Activated CD4-positive, alpha-beta memory T cell treated with anti-CD3 and anti-CD28 coated beads, Interleukin-2, amount 10 ng/mL, durations not matched to agents 7 days and 5 days (primary cell): ENCODE data around the gene GLP2R. TPM values are rescaled to one million over a fixed set of nuclear protein-coding genes. Genes with fewer than 3 reads are reported as not detected.

Experiments
- CTCF ChIA-PET: fragments of 350-600 bp; sonication (Branson Sonifier 250); formaldehyde crosslinking; loops from one replicate; lab custom pipeline; 2021; ENCODE audit warnings: antibody characterized with exemption, inconsistent platforms; lab: Charles Lee
- POLR2A ChIA-PET: fragments of 350-600 bp; sonication (Branson Sonifier 250); formaldehyde crosslinking; loops from one replicate; lab custom pipeline; 2021; ENCODE audit warnings: antibody characterized with exemption; lab: Charles Lee
- DNase-seq: peaks from one replicate; pipeline ENCODE4 v3.0.0-alpha.2; 2020
- H3K27ac Mint-ChIP-seq: one replicate; pipeline ENCODE4 v1.8.0; 2021; ENCODE audit warnings: mild to moderate bottlenecking, mixed read lengths
- H3K27me3 Mint-ChIP-seq: one replicate; pipeline ENCODE4 v1.8.0; 2021; ENCODE audit warnings: mixed read lengths
- H3K36me3 Mint-ChIP-seq: one replicate; pipeline ENCODE4 v1.8.0; 2021; ENCODE audit warnings: low read depth, mixed read lengths
- H3K4me1 Mint-ChIP-seq: one replicate; pipeline ENCODE4 v1.8.0; 2021; ENCODE audit warnings: mixed read lengths
- H3K4me3 Mint-ChIP-seq: one replicate; pipeline ENCODE4 v1.8.0; 2021; ENCODE audit warnings: mild to moderate bottlenecking, mixed read lengths
- H3K9me3 Mint-ChIP-seq: one replicate; pipeline ENCODE4 v1.8.0; 2021; ENCODE audit warnings: mixed read lengths
- total RNA-seq, 2 experiments: library from RNA; stranded (reverse); gene quantifications; one replicate each; pipeline ENCODE4 v1.2.3, GENCODE V29; 2021

The GLP2R gene
- total RNA-seq, 2 experiments from 2014 or later: not detected

- DNase-seq: no peak
- ChIA-PET CTCF (no interaction called here), POLR2A (no interaction called here)
- Mint-ChIP-seq H3K36me3 (no peaks in the 10 kb centered on the region), H3K27me3 (no peaks in the 10 kb centered on the region), H3K4me3 (no peak overlapping the region), H3K4me1 (no peaks in the 10 kb centered on the region), H3K9me3 (peaks cover 8% of the 10 kb centered on the region), H3K27ac (no peak overlapping the region)
These were observed 5.3 kb upstream of the GLP2R start for GRCh38 chr17:9820448-9820847.

DNA sequence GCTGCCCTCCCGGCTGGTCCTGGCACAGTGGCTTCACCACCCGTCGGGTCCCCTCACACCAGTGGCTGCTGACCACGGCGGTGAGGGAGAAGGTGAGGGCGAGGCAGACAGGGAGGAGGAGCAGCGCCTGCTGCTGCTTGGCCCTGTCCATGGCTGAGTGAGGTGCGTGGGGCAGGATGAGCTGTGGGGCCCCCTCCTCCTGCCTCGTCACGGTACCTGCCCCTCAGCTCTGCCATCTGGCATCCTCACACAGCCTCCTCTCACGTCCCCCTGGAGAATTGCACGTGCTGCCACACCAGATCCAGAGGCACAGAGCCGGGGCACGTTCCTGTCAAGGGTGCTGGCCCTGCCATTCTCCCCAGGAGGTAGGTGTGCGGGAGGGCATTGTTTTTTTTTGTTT is 3.8 kb upstream of the GLP2R start, which contains the start of gene GSG1L2:
Gene GSG1L2 (minus strand): TSS at position 159 of the 400 bp plus-strand sequence. CDS start 8 bp downstream, at position 151.
- H3K36me3 Mint-ChIP-seq: no peaks in the 10 kb centered on the region
- no peak for DNase-seq
- no peak within 1 kb of the TSS for H3K27ac Mint-ChIP-seq
- ChIA-PET POLR2A (no interaction called here), CTCF (no interaction called here)
- H3K27me3 Mint-ChIP-seq: no peaks in the 10 kb centered on the region
- H3K9me3 Mint-ChIP-seq: peaks cover 3% of the 10 kb centered on the region
- no peak within 1 kb of the TSS for H3K4me3 Mint-ChIP-seq
- no peaks in the 10 kb centered on the region for H3K4me1 Mint-ChIP-seq

- Mint-ChIP-seq H3K27me3 (no peaks in the 10 kb centered on the region), H3K9me3 (peaks cover 3% of the 10 kb centered on the region), H3K36me3 (no peaks in the 10 kb centered on the region), H3K4me3 (no peak overlapping the region), H3K4me1 (no peaks in the 10 kb centered on the region), H3K27ac (no peak overlapping the region)
- CTCF ChIA-PET: no interaction called here
- DNase-seq: no peak
- POLR2A ChIA-PET: no interaction called here
These were observed 1.6 kb upstream of the GLP2R start for GRCh38 chr17:9824094-9824493.

DNA sequence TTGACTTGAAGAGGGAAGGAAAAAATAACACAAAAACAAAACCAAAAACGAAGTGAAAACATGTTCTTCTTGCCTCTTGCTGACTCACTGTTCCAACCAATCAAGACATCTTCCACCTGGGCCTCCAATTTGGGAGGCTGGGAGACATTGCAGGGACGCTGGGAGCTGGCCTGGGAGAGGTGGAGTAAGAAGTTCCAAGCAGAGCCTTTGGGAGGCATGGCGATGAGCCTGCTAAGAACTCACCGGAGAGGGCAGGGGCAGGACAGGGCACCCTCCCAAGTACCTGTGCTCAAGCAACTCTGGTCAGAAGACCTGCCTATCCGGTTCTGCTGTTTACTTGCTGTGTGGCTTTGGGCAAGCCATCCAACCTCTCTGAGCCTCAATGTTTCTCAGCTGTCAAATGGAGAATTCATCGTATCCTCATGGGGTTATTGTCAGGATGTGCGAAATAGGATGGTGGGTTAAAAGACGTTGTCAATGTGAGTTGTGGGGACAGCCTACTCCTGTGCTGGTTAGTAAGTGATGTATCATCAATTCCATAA is 856 bp upstream of the GLP2R start:
- Mint-ChIP-seq H3K36me3 (no peaks in the 10 kb centered on the region), H3K4me1 (no peaks in the 10 kb centered on the region), H3K27me3 (no peaks in the 10 kb centered on the region), H3K9me3 (peaks cover 3% of the 10 kb centered on the region), H3K4me3 (no peak overlapping the region), H3K27ac (no peak overlapping the region)
- DNase-seq: no peak
- ChIA-PET POLR2A (no interaction called here), CTCF (no interaction called here)

DNA sequence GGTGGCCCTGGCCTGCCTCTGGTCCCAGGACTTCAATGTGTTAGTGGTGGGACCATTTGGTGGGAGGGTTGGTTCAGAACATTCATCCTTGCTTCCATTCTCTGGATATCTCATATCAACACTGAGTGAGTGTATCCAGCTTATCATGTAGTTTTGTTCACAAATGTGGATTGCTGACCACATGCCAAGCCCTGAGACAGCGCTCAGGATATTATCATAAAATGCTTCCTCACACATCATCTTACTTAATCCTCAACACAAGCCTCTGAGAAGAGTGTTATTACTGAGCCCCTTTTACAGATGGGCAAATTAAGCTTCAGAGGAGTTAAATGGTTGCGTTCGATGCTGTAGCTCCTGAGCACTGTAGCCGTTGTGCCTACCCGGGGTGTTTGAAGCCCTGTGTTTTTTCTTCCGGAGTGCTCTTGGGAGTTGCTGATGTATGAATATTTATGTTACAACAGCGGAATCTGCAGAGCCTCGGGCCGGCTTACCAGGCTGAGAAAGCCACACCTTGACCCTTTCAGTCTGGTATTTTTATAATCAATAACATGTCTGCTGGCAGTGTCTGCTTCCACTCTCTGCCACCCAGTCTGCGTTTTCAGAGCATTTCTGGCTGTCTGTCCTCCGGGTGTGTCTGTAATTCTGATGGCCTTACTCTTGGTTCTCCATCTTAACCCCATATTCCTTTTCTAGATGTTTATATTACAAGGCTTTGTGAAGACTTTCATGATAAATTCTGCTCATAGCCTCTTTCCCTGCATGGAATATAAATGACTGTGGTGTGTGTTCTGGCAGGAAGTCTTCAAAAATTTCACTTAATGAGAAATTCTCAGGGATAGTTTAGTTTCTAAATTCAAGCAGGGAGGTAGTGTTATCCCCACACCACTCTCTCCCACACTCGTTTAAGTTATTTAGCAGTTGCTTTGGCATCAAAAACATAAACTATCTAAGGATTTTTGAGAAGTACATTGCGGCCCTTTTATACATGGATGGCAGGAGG is 2.9 kb downstream of the GLP2R start:
- Mint-ChIP-seq H3K9me3 (no peaks in the 10 kb centered on the region), H3K4me1 (no peaks in the 10 kb centered on the region), H3K27ac (no peak overlapping the region), H3K4me3 (no peak overlapping the region), H3K27me3 (no peaks in the 10 kb centered on the region), H3K36me3 (no peaks in the 10 kb centered on the region)
- ChIA-PET CTCF (no interaction called here), POLR2A (no interaction called here)
- DNase-seq: no peak

- ChIA-PET POLR2A (no interaction called here), CTCF (no interaction called here)
- no peak for DNase-seq
- H3K27me3 Mint-ChIP-seq: no peaks in the 10 kb centered on the region
- H3K27ac Mint-ChIP-seq: no peak overlapping the region
- H3K36me3 Mint-ChIP-seq: no peaks in the 10 kb centered on the region
- no peaks in the 10 kb centered on the region for H3K4me1 Mint-ChIP-seq
- H3K9me3 Mint-ChIP-seq: no peaks in the 10 kb centered on the region
- no peak overlapping the region for H3K4me3 Mint-ChIP-seq
These were observed 3.6 kb downstream of the GLP2R start for GRCh38 chr17:9829343-9829742.

DNA sequence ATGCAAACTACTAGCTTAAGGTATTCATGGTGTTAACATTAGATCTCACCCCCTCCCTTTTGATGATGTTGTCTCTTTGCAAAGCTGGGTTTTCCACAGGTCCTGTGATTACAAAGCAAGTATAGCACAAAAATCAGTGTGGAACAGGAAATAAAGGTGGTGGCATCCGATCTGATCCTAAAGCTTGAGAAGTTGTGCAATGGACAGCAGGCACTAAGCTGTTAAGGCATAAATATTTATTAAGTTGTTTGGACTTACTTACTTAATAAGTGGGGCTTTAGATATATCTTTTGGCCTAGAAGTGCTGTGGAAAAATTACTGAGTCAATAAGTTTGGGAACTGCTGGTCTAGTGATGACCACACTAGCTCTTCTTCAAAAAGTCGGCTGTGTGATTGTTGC is 5.0 kb downstream of the GLP2R start:
- no peak overlapping the region for H3K27ac Mint-ChIP-seq
- CTCF ChIA-PET: no interaction called here

DNA sequence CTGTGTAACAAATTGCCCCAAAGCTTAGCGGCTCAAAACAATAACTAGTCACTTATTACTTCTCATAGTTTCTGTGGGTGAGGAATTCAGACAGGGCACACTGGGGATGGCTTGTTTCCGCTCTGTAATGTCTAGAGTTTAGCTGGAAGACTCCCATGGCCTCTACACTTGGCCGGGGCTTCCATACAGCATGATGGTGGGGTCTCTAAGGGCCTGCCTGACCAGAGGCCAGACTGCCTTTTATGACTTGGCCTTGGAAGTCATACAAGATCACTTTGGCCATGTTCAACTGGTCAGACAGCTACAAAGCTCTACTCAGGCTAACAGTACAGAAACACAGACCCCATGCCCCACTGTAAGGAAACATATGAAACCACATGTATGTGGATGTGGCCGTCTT is 8.2 kb downstream of the GLP2R start:
- H3K9me3 Mint-ChIP-seq: no peaks in the 10 kb centered on the region
- H3K27me3 Mint-ChIP-seq: no peaks in the 10 kb centered on the region
- no peak for DNase-seq
- ChIA-PET POLR2A (no interaction called here), CTCF (no interaction called here)
- no peak overlapping the region for H3K4me3 Mint-ChIP-seq
- H3K4me1 Mint-ChIP-seq: no peaks in the 10 kb centered on the region
- no peak overlapping the region for H3K27ac Mint-ChIP-seq
- no peaks in the 10 kb centered on the region for H3K36me3 Mint-ChIP-seq

More for the DNA sequence above, 5.0 kb downstream of the GLP2R start:
- H3K9me3 Mint-ChIP-seq: no peaks in the 10 kb centered on the region
- no peak overlapping the region for H3K4me3 Mint-ChIP-seq
- POLR2A ChIA-PET: no interaction called here
- H3K27me3 Mint-ChIP-seq: no peaks in the 10 kb centered on the region
- no peak for DNase-seq
- no peaks in the 10 kb centered on the region for H3K4me1 Mint-ChIP-seq
- H3K36me3 Mint-ChIP-seq: no peaks in the 10 kb centered on the region

DNA sequence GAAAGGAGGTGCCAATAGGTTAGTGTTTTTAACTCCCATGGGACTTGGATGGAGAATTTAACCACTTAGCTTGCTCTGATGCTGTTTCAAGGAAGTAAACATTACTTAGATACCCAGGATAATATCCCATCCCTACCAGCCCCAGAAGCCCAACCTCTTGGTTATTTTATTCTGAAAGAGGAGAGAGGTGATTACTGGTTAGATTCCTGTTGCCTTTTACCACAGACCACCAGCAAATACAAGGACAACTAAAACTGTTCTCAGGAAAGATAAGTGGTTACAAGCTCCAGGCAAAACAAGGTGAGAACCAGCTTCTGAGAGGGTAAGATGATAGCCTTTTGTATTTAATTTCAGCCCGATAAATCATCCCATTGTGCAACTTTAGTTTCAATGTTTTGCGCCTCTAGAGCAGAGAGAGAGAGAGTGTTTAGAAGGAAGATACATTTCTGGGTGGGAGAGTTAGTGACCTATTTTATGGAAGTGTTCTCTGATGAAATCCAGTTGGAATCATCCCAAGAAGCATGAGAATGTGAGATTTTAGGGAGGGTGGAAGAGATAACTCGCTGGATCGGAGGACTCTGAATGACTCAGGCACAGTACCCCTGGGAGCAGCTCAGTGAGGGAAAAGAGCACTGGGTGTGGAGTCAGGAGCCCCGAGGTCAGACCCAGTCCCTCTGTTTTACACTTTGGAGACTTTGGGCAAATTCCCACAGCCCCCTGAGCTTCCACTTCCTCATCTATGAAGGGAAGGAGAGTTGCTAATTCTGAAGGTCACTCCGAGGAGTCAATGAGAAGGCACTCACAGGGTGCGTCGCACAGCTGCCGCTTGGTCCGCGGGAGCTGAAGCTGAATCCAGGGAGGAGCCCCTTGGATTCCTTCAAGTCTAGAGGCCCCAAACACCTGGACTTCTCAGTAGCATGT is 12.1 kb downstream of the GLP2R start:
- Mint-ChIP-seq H3K36me3 (no peaks in the 10 kb centered on the region), H3K27ac (no peak overlapping the region), H3K4me1 (no peaks in the 10 kb centered on the region), H3K4me3 (no peak overlapping the region), H3K27me3 (no peaks in the 10 kb centered on the region), H3K9me3 (no peaks in the 10 kb centered on the region)
- DNase-seq: no peak
- ChIA-PET POLR2A (no interaction called here), CTCF (no interaction called here)

GRCh38 chr17:9839433-9839832 is 13.7 kb downstream of the GLP2R start:
- ChIA-PET CTCF (no interaction called here), POLR2A (no interaction called here)
- DNase-seq: no peak
- Mint-ChIP-seq H3K9me3 (no peaks in the 10 kb centered on the region), H3K27me3 (no peaks in the 10 kb centered on the region), H3K36me3 (no peaks in the 10 kb centered on the region), H3K4me3 (no peak overlapping the region), H3K27ac (no peak overlapping the region), H3K4me1 (no peaks in the 10 kb centered on the region)

DNA sequence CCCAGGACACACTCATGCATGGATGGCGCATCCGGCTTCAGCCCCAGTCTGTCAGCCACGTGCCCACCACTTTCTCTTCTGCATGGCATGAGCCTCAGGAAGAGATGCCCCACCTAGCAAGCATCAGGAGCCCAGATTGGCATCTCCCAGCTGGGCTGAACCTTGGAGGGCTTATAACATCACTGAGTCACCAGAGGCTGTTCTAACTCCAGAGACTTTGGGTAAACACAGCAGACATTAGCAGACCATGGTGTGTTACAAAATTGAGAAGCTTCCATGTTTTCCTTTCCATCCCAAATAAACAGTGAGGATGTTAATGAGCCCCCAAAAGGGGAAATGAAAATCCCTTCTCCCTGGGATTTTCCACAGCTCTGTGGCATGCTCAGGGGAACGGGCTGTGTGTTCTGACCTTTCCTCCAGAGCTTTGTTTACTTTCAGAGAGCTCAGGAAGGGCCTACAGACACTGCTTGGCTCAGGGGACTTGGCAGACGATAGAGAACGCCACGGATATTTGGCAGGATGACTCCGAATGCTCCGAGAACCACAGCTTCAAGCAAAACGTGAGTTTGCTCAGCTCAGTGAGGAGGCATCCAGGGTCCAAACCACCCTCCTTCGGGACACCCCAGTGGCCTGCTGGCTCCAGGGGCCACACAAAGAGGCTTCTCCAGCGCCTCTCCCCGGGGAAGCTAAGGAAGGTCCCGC is 16.5 kb downstream of the GLP2R start:
- no peaks in the 10 kb centered on the region for H3K36me3 Mint-ChIP-seq
- no peak overlapping the region for H3K27ac Mint-ChIP-seq
- CTCF ChIA-PET: no interaction called here
- POLR2A ChIA-PET: no interaction called here
- no peaks in the 10 kb centered on the region for H3K4me1 Mint-ChIP-seq
- H3K9me3 Mint-ChIP-seq: no peaks in the 10 kb centered on the region
- no peak overlapping the region for H3K4me3 Mint-ChIP-seq
- no peaks in the 10 kb centered on the region for H3K27me3 Mint-ChIP-seq
- no peak for DNase-seq

- Mint-ChIP-seq H3K4me1 (no peaks in the 10 kb centered on the region), H3K27ac (no peak overlapping the region), H3K27me3 (no peaks in the 10 kb centered on the region), H3K9me3 (no peaks in the 10 kb centered on the region), H3K4me3 (no peak overlapping the region), H3K36me3 (no peaks in the 10 kb centered on the region)
- CTCF ChIA-PET: no interaction called here
- POLR2A ChIA-PET: no interaction called here
- DNase-seq: no peak
These were observed 17.7 kb downstream of the GLP2R start for GRCh38 chr17:9843152-9844010.
